GM23338 (cell line): ENCODE data around the gene UBE2Q2. TPM values are rescaled to one million over a fixed set of nuclear protein-coding genes. Genes with fewer than 3 reads are reported as not detected.
"Not testable (repeated sequence)": the region's sequence is repeated elsewhere in the genome, so short reads cannot be mapped to it uniquely, and the experiment has no call there.

Experiments
- ATAC-seq: fragments of 200-7000 bp; cut with Tn5 transposase; 3 replicates; pipeline ENCODE4 v1.9.1; 2020
- DNase-seq: peaks from one replicate; pipeline ENCODE4 v3.0.0-alpha.2; 2015; ENCODE audit warnings: low spot score
- H2AFZ ChIP-seq: fragments of 200-600 bp; sonication (generic); 2 replicates; pipeline ENCODE4 v1.8.0; 2016; ENCODE audit warnings: antibody characterized with exemption, mild to moderate bottlenecking, moderate library complexity
- H3F3A ChIP-seq: fragments of 200-600 bp; sonication (generic); replicated peaks from 2 replicates; pipeline ENCODE4 v1.8.0; 2017; ENCODE audit warnings: antibody characterized with exemption, mixed run types, low read depth
- H3K27ac ChIP-seq: fragments of 200-600 bp; sonication (generic); 2 replicates; pipeline ENCODE4 v1.6.1; 2016; ENCODE audit warnings: low read depth
- H3K27me3 ChIP-seq: fragments of 200-600 bp; sonication (generic); 2 replicates; pipeline ENCODE4 v1.8.0; 2016; ENCODE audit warnings: mild to moderate bottlenecking, mixed run types, moderate library complexity; ENCODE audit not compliant: insufficient read depth
- H3K36me3 ChIP-seq: fragments of 200-600 bp; sonication (generic); 2 replicates; pipeline ENCODE4 v1.8.0; 2016; ENCODE audit warnings: mild to moderate bottlenecking; ENCODE audit not compliant: insufficient read depth
- H3K4me1 ChIP-seq: fragments of 200-600 bp; sonication (generic); 2 replicates; pipeline ENCODE4 v1.8.0; 2016; ENCODE audit warnings: mild to moderate bottlenecking, moderate library complexity; ENCODE audit not compliant: insufficient read depth
- H3K4me2 ChIP-seq: fragments of 200-600 bp; sonication (generic); 2 replicates; pipeline ENCODE4 v1.7.1; 2017; ENCODE audit warnings: mixed run types
- H3K4me3 ChIP-seq: fragments of 200-600 bp; sonication (generic); 2 replicates; pipeline ENCODE4 v1.6.1; 2016; ENCODE audit warnings: mixed run types
- H3K79me2 ChIP-seq: fragments of 200-600 bp; sonication (generic); replicated peaks from 2 replicates; pipeline ENCODE4 v1.8.0; 2017; ENCODE audit warnings: mild to moderate bottlenecking; ENCODE audit not compliant: insufficient read depth
- H3K9me2 ChIP-seq: fragments of 200-600 bp; sonication (generic); 2 replicates; pipeline ENCODE4 v1.8.0; 2017; ENCODE audit not compliant: insufficient read depth
- H4K20me1 ChIP-seq: fragments of 200-600 bp; sonication (generic); replicated peaks from 2 replicates; pipeline ENCODE4 v1.8.0; 2017; ENCODE audit warnings: mild to moderate bottlenecking; ENCODE audit not compliant: insufficient read depth
- H3K27ac Mint-ChIP-seq: 2 replicates; pipeline ENCODE4 v1.8.0; 2020; ENCODE audit warnings: inconsistent platforms, mild to moderate bottlenecking, moderate library complexity, mixed read lengths
- H3K27me3 Mint-ChIP-seq: 3 replicates; pipeline ENCODE4 v1.8.0; 2022; ENCODE audit warnings: low read depth, mild to moderate bottlenecking, moderate library complexity, mixed read lengths, inconsistent platforms; ENCODE audit not compliant: insufficient read depth, poor library complexity
- H3K36me3 Mint-ChIP-seq: 3 replicates; pipeline ENCODE4 v1.8.0; 2021; ENCODE audit warnings: low read depth, mild to moderate bottlenecking, inconsistent platforms, moderate library complexity, mixed read lengths
- H3K4me1 Mint-ChIP-seq: 3 replicates; pipeline ENCODE4 v1.8.0; 2020; ENCODE audit warnings: mild to moderate bottlenecking, inconsistent platforms, mixed read lengths
- H3K4me3 Mint-ChIP-seq: 3 replicates; pipeline ENCODE4 v1.8.0; 2021; ENCODE audit warnings: moderate library complexity, mild to moderate bottlenecking, inconsistent platforms, mixed read lengths
- H3K9me3 Mint-ChIP-seq: 3 replicates; pipeline ENCODE4 v1.8.0; 2020; ENCODE audit warnings: moderate library complexity, mild to moderate bottlenecking, inconsistent platforms, mixed read lengths
- EZH2phosphoT487 ChIP-seq: fragments of 200-600 bp; sonication (generic); IDR thresholded peaks from one replicate; pipeline ENCODE4 v1.8.1; 2018; ENCODE audit warnings: antibody characterized with exemption; ENCODE audit not compliant: unreplicated experiment
- STAT1 ChIP-seq: IDR thresholded peaks from one replicate; pipeline ENCODE4 v1.6.1; 2016; ENCODE audit warnings: antibody characterized with exemption; ENCODE audit not compliant: unreplicated experiment
- ZNF114 ChIP-seq: fragments of 250-450 bp; sonication (Bioruptor Pico); IDR thresholded peaks from 2 replicates; pipeline ENCODE4 v1.5.0; 2020; ENCODE audit warnings: mild to moderate bottlenecking, moderate library complexity
- polyA plus RNA-seq: library from polyadenylated mRNA; unstranded; fragments of >200 nt; fragmentation: Nextera tagmentation; extraction: Ambion mirVana; gene quantifications from 2 replicates; pipeline ENCODE4 v1.2.1, GENCODE V29; 2016
- total RNA-seq: library from RNA; depleted of rRNA; stranded (reverse); fragments of >200 nt; shearing (Covaris generic); gene quantifications from 2 replicates; pipeline ENCODE4 v1.2.3, GENCODE V29; 2014
- TF ChIP-seq, protein P1 (sequence below), 2 experiments: fragments of 200-600 bp in 1 of 2; sonication (generic) in 1 of 2; conservative IDR thresholded peaks; 2 replicates each; pipeline versions ENCODE4 v1.5.1 to v1.6.1; 2016 to 2017; ENCODE audit warnings: antibody characterized with exemption in 2 of 2, low read depth in 2 of 2, mild to moderate bottlenecking in 2 of 2, moderate library complexity in 1 of 2
- TF ChIP-seq, protein P2 (sequence below): IDR thresholded peaks from one replicate; pipeline ENCODE4 v1.6.1; 2018; ENCODE audit warnings: antibody characterized with exemption; ENCODE audit not compliant: unreplicated experiment
- TF ChIP-seq, protein P3 (sequence below): IDR thresholded peaks from 2 replicates; pipeline ENCODE4 v1.6.1; 2016; ENCODE audit warnings: antibody characterized with exemption

The UBE2Q2 gene
- total and polyA plus RNA-seq, 2 experiments from 2014 or later = 23.7 to 29.3 TPM

DNA sequence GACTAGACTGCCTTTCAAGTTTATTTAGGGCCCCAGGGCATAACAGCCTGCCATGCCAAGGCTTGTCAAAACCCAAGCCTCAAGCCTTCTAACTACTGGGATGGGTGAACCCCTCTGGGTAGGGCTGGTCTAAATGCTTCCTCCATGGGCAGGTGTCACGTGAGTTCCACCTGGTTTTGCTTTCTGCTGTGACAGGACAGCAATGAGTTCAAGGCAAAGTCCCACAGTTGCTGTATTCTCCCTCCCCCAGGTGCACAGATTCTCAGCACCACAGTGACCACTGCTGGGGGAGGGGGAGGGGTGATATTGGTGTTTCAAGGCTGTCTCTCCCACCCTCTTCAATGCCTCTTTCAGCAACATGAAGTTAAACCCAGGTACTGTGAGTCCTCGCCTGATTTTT, 46.9 kb upstream of the UBE2Q2 start:
- Histone ChIP-seq H3K4me3 (no peak overlapping the region), H3K36me3 (no peaks in the 10 kb centered on the region), H3K27me3 (peaks cover 9% of the 10 kb centered on the region), H3K9me2 (no peaks in the 10 kb centered on the region), H3K27ac (no peak overlapping the region), H3F3A (no peaks in the 10 kb centered on the region), H3K4me1 (no peaks in the 10 kb centered on the region), H3K79me2 (no peaks in the 10 kb centered on the region), H4K20me1 (no peaks in the 10 kb centered on the region), H2AFZ (no peak overlapping the region), H3K4me2 (no peak overlapping the region)
- H3K4me3 Mint-ChIP-seq = no peak overlapping the region
- H3K27ac Mint-ChIP-seq = no peak overlapping the region
- H3K36me3 Mint-ChIP-seq = no peaks in the 10 kb centered on the region
- peaks cover 15% of the 10 kb centered on the region for H3K27me3 Mint-ChIP-seq
- no peak for TF ChIP-seq EZH2phosphoT487
- DNase-seq (no peak), ATAC-seq (no peak)
- H3K9me3 Mint-ChIP-seq = peaks cover 3% of the 10 kb centered on the region; the same call in 2 of the 3 replicates
- peaks cover 2% of the 10 kb centered on the region; the same call in 2 of the 3 replicates for H3K4me1 Mint-ChIP-seq

DNA sequence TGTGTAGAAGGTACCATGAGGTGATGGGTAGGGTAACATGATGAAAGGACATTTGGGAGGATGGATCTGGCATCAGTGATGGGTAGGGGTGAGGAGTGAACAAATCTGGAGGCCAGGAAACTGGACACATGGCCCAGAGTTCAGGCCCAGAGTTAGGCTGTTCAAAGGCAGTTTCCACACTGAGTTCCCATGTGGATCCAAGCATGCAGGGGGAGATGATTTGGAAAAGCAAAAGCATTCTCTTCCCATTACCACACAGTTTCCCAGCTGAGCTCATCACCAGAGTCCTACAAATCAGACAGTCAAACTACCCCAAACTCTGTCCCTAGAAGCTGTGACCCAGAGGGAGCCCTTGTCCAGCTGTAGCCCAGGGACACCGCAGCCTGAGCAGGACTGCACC, 46.1 kb upstream of the UBE2Q2 start:
- not testable (repeated sequence) for H3K27ac Mint-ChIP-seq, H3K79me2 ChIP-seq, H3K4me3 ChIP-seq, DNase-seq, H3K36me3 Mint-ChIP-seq, H3K27ac ChIP-seq, H3K9me2 ChIP-seq, H3K4me1 Mint-ChIP-seq, H3K4me3 Mint-ChIP-seq, H4K20me1 ChIP-seq, H3K9me3 Mint-ChIP-seq, H3F3A ChIP-seq, H3K4me2 ChIP-seq, H2AFZ ChIP-seq, H3K4me1 ChIP-seq, H3K36me3 ChIP-seq, ATAC-seq
- H3K27me3 Mint-ChIP-seq = peaks cover 23% of the 10 kb centered on the region
- H3K27me3 ChIP-seq = peaks cover 15% of the 10 kb centered on the region

DNA sequence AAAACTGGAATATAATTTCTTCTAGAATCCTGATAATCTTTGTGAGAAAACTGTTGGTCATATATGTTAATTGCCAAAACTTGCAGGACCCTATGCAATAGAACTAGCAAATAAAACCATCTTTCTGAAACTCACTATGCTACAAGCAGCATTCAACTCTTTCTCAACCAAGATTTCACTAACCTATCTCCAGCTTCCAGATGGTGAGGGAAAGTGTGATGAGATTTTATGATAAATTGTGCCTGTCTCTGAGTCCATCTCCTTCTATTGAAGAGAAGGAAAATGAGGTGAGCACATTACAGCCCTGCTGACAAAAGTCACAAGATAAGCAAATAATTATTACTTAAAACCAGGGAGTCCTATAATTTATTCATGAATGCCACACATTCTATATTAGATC, 44.1 kb upstream of the UBE2Q2 start:
- Histone ChIP-seq H3K4me1 (peaks cover 7% of the 10 kb centered on the region; the same call in 1 of the 2 replicates), H3K4me2 (no peak overlapping the region), H3K27ac (no peak overlapping the region), H3K4me3 (no peak overlapping the region), H3K27me3 (peaks cover 25% of the 10 kb centered on the region), H2AFZ (no peak overlapping the region), H3K36me3 (no peaks in the 10 kb centered on the region), H3F3A (no peaks in the 10 kb centered on the region), H3K9me2 (no peaks in the 10 kb centered on the region), H3K79me2 (no peaks in the 10 kb centered on the region), H4K20me1 (no peaks in the 10 kb centered on the region)
- H3K36me3 Mint-ChIP-seq = no peaks in the 10 kb centered on the region
- ATAC-seq (no peak), DNase-seq (no peak)
- peaks cover 8% of the 10 kb centered on the region for H3K4me1 Mint-ChIP-seq
- TF ChIP-seq EZH2phosphoT487 (no peak), ZNF114 (no peak), STAT1 (no peak)
- TF ChIP-seq, protein P1, sequence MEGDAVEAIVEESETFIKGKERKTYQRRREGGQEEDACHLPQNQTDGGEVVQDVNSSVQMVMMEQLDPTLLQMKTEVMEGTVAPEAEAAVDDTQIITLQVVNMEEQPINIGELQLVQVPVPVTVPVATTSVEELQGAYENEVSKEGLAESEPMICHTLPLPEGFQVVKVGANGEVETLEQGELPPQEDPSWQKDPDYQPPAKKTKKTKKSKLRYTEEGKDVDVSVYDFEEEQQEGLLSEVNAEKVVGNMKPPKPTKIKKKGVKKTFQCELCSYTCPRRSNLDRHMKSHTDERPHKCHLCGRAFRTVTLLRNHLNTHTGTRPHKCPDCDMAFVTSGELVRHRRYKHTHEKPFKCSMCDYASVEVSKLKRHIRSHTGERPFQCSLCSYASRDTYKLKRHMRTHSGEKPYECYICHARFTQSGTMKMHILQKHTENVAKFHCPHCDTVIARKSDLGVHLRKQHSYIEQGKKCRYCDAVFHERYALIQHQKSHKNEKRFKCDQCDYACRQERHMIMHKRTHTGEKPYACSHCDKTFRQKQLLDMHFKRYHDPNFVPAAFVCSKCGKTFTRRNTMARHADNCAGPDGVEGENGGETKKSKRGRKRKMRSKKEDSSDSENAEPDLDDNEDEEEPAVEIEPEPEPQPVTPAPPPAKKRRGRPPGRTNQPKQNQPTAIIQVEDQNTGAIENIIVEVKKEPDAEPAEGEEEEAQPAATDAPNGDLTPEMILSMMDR (conservative IDR thresholded peaks at IDR 0.05; ENCODE audit: low read depth in 2 of 2) = no peak
- TF ChIP-seq, protein P2, sequence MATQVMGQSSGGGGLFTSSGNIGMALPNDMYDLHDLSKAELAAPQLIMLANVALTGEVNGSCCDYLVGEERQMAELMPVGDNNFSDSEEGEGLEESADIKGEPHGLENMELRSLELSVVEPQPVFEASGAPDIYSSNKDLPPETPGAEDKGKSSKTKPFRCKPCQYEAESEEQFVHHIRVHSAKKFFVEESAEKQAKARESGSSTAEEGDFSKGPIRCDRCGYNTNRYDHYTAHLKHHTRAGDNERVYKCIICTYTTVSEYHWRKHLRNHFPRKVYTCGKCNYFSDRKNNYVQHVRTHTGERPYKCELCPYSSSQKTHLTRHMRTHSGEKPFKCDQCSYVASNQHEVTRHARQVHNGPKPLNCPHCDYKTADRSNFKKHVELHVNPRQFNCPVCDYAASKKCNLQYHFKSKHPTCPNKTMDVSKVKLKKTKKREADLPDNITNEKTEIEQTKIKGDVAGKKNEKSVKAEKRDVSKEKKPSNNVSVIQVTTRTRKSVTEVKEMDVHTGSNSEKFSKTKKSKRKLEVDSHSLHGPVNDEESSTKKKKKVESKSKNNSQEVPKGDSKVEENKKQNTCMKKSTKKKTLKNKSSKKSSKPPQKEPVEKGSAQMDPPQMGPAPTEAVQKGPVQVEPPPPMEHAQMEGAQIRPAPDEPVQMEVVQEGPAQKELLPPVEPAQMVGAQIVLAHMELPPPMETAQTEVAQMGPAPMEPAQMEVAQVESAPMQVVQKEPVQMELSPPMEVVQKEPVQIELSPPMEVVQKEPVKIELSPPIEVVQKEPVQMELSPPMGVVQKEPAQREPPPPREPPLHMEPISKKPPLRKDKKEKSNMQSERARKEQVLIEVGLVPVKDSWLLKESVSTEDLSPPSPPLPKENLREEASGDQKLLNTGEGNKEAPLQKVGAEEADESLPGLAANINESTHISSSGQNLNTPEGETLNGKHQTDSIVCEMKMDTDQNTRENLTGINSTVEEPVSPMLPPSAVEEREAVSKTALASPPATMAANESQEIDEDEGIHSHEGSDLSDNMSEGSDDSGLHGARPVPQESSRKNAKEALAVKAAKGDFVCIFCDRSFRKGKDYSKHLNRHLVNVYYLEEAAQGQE = no peak
- TF ChIP-seq, protein P3, sequence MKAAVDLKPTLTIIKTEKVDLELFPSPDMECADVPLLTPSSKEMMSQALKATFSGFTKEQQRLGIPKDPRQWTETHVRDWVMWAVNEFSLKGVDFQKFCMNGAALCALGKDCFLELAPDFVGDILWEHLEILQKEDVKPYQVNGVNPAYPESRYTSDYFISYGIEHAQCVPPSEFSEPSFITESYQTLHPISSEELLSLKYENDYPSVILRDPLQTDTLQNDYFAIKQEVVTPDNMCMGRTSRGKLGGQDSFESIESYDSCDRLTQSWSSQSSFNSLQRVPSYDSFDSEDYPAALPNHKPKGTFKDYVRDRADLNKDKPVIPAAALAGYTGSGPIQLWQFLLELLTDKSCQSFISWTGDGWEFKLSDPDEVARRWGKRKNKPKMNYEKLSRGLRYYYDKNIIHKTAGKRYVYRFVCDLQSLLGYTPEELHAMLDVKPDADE = no peak
- H3K4me3 Mint-ChIP-seq = no peak overlapping the region
- peaks cover 3% of the 10 kb centered on the region; the same call in 2 of the 3 replicates for H3K9me3 Mint-ChIP-seq
- peaks cover 27% of the 10 kb centered on the region for H3K27me3 Mint-ChIP-seq
- H3K27ac Mint-ChIP-seq = no peak overlapping the region

DNA sequence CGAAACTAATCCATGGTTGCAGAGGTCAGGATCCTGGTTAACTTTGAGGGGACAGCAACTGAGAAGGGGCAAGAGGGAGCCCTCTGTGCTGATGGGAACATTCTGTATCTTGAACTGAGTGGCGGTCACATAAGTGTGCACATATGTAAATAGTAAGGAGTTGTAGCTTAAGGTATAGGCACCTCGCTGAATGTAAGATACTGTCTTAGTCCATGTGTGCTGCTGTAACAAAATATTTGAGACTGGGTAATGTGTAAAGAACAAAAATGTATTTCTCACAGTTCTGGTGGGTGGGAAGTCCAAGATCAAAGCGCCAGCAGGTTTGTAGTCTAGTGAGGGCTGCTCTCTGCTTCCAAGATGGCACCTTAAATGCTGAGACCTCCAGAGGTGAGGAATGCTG, 42.8 kb upstream of the UBE2Q2 start:
- not testable (repeated sequence) for H3K36me3 ChIP-seq, H3K4me1 ChIP-seq, H3F3A ChIP-seq, H3K4me2 ChIP-seq, H3K4me3 Mint-ChIP-seq, H3K9me3 Mint-ChIP-seq, H3K36me3 Mint-ChIP-seq, H3K27ac Mint-ChIP-seq, H3K27ac ChIP-seq, H2AFZ ChIP-seq, H3K4me1 Mint-ChIP-seq, H3K9me2 ChIP-seq, H3K4me3 ChIP-seq, H3K79me2 ChIP-seq, ATAC-seq, DNase-seq, H4K20me1 ChIP-seq
- H3K27me3 Mint-ChIP-seq = peaks cover 21% of the 10 kb centered on the region
- H3K27me3 ChIP-seq = peaks cover 25% of the 10 kb centered on the region
